ENCODE results near the gene CFAP410.

GRCh38 chr21:44349847-44350772, 10.9 kb upstream of the CFAP410 start:
- TF ChIP-seq CTCF (conservative IDR thresholded peaks at IDR 0.05; ENCODE audit: low read depth, low read length) (no peak), RAD21 (IDR thresholded peaks at IDR 0.05; ENCODE audit: low read length) (no peak), SMC3 (IDR thresholded peaks at IDR 0.05; ENCODE audit: low read depth, low read length) (no peak), BHLHE40 (IDR thresholded peaks at IDR 0.05; ENCODE audit: low read depth, low read length) (no peak), RCOR1 (IDR thresholded peaks at IDR 0.05; ENCODE audit: insufficient replicate concordance, low read length) (no peak), ELK1 (IDR thresholded peaks at IDR 0.05; ENCODE audit: borderline replicate concordance, low read depth, low read length) (no peak), POLR2A (IDR thresholded peaks at IDR 0.05; ENCODE audit: low read depth, low read length) (no peak), CEBPB (IDR thresholded peaks at IDR 0.05; ENCODE audit: low read depth, low read length) (no peak), NFE2L2 (IDR thresholded peaks at IDR 0.05; ENCODE audit: low read depth, low read length) (no peak), RFX5 (IDR thresholded peaks at IDR 0.05; ENCODE audit: low read depth, low read length) (no peak), FOS (IDR thresholded peaks at IDR 0.05; ENCODE audit: low read depth, low read length) (no peak)
- TF ChIP-seq, protein P1, sequence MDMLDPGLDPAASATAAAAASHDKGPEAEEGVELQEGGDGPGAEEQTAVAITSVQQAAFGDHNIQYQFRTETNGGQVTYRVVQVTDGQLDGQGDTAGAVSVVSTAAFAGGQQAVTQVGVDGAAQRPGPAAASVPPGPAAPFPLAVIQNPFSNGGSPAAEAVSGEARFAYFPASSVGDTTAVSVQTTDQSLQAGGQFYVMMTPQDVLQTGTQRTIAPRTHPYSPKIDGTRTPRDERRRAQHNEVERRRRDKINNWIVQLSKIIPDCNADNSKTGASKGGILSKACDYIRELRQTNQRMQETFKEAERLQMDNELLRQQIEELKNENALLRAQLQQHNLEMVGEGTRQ (IDR thresholded peaks at IDR 0.05; ENCODE audit: low read depth, low read length), result no peak
